ENCODE results near the gene TRIM28. TPM values are rescaled to one million over a fixed set of nuclear protein-coding genes. Genes with fewer than 3 reads are reported as not detected.

TRIM28 gene
- total and polyA plus RNA-seq, 9 of the 15 experiments (the other 6 are each of a cell fraction or from before 2014, with no cell fraction given), result 12.1 to 797 (median 490) TPM

- TF ChIP-seq, protein P1, sequence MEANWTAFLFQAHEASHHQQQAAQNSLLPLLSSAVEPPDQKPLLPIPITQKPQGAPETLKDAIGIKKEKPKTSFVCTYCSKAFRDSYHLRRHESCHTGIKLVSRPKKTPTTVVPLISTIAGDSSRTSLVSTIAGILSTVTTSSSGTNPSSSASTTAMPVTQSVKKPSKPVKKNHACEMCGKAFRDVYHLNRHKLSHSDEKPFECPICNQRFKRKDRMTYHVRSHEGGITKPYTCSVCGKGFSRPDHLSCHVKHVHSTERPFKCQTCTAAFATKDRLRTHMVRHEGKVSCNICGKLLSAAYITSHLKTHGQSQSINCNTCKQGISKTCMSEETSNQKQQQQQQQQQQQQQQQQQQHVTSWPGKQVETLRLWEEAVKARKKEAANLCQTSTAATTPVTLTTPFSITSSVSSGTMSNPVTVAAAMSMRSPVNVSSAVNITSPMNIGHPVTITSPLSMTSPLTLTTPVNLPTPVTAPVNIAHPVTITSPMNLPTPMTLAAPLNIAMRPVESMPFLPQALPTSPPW (CRISPR knock-in tag; IDR thresholded peaks at IDR 0.05), result peak; percentile 54; the same call in 1 of the 2 replicates
- TF ChIP-seq KDM5B (IDR thresholded peaks at IDR 0.05; ENCODE audit: insufficient replicate concordance, low read depth, low read length) (peak; percentile 26), GMEB1 (CRISPR knock-in tag; IDR thresholded peaks at IDR 0.05) (no peak; the same call in 1 of the 2 replicates), NR4A1 (CRISPR knock-in tag; IDR thresholded peaks at IDR 0.05) (0 out of 2 replicates have a peak, but pooled peaks have one; percentile 61), NR4A1 (tag; IDR thresholded peaks at IDR 0.05) (no peak), ZKSCAN1 (IDR thresholded peaks at IDR 0.05; ENCODE audit: low read depth, low read length) (peak; percentile 10; the same call in 1 of the 2 replicates), WHSC1 (IDR thresholded peaks at IDR 0.05; ENCODE audit: low read length) (no peak), SMC3 (conservative IDR thresholded peaks at IDR 0.05; ENCODE audit: insufficient read depth, low read depth, low read length) (0 out of 2 replicates have a peak, but pooled peaks have one; percentile 3)
- TF ChIP-seq, protein P2, sequence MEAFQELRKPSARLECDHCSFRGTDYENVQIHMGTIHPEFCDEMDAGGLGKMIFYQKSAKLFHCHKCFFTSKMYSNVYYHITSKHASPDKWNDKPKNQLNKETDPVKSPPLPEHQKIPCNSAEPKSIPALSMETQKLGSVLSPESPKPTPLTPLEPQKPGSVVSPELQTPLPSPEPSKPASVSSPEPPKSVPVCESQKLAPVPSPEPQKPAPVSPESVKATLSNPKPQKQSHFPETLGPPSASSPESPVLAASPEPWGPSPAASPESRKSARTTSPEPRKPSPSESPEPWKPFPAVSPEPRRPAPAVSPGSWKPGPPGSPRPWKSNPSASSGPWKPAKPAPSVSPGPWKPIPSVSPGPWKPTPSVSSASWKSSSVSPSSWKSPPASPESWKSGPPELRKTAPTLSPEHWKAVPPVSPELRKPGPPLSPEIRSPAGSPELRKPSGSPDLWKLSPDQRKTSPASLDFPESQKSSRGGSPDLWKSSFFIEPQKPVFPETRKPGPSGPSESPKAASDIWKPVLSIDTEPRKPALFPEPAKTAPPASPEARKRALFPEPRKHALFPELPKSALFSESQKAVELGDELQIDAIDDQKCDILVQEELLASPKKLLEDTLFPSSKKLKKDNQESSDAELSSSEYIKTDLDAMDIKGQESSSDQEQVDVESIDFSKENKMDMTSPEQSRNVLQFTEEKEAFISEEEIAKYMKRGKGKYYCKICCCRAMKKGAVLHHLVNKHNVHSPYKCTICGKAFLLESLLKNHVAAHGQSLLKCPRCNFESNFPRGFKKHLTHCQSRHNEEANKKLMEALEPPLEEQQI (IDR thresholded peaks at IDR 0.05), result no peak
These were observed 14.9 kb downstream of the TRIM28 start (continued) for GRCh38 chr19:58558623-58559274.

Measured in K562 (cell line).